Measurements from ENCODE around the gene ILF2.
"Not testable (repeated sequence)": the region's sequence is repeated elsewhere in the genome, so short reads cannot be mapped to it uniquely, and the experiment has no call there.

The ILF2 gene

GRCh38 chr1:153670859-153671627 lies at the start of gene ILF2:
TSS of gene ILF2 (minus strand) at chr1:153670993. CDS start at chr1:153670922, 71 bp downstream.
- peak within 1 kb of the TSS; percentile 92 for H3K4me3 ChIP-seq
- DNase-seq (ENCODE audit: low read depth, low spot score) = peak; percentile 100
- peaks cover 42% of the 10 kb centered on the region for H3K36me3 ChIP-seq (ENCODE audit: insufficient read depth, low read length)
- peak within 1 kb of the TSS; percentile 88 for H3K27ac ChIP-seq
- peak within 1 kb of the TSS; percentile 99 for H3K9ac ChIP-seq (ENCODE audit: insufficient read length)
- H3K9me3 ChIP-seq (ENCODE audit: low read depth, low read length) = no peaks in the 10 kb centered on the region
- TF ChIP-seq FOXP2 (optimal IDR thresholded peaks at IDR 0.05; ENCODE audit: control extremely low read depth, extremely low read length, insufficient read depth) (no peak), POLR2AphosphoS5 (IDR thresholded peaks at IDR 0.05; ENCODE audit: borderline replicate concordance, low read depth, low read length) (peak; percentile 99)

- no peaks in the 10 kb centered on the region for H3K36me3 ChIP-seq (ENCODE audit: insufficient read depth, low read length)
- no peak for DNase-seq (ENCODE audit: low read depth, low spot score)
- no peak overlapping the region for H3K9ac ChIP-seq (ENCODE audit: insufficient read length)
- TF ChIP-seq POLR2AphosphoS5 (IDR thresholded peaks at IDR 0.05; ENCODE audit: borderline replicate concordance, low read depth, low read length) = no peak
- no peak overlapping the region for H3K4me3 ChIP-seq
- H3K9me3 ChIP-seq (ENCODE audit: low read depth, low read length) = no peaks in the 10 kb centered on the region
- no peak overlapping the region for H3K27ac ChIP-seq
Measured at GRCh38 chr1:153717330-153717729, 46.5 kb upstream of the ILF2 start.

GRCh38 chr1:153716211-153716610 lies 45.4 kb upstream of the ILF2 start:
- not testable (repeated sequence) for H3K27ac ChIP-seq; H3K36me3 ChIP-seq (ENCODE audit: insufficient read depth, low read length); H3K9ac ChIP-seq (ENCODE audit: insufficient read length); DNase-seq (ENCODE audit: low read depth, low spot score); H3K9me3 ChIP-seq (ENCODE audit: low read depth, low read length); H3K4me3 ChIP-seq

- Histone ChIP-seq H3K27ac (no peak overlapping the region), H3K36me3 (ENCODE audit: insufficient read depth, low read length) (no peaks in the 10 kb centered on the region), H3K9me3 (ENCODE audit: low read depth, low read length) (no peaks in the 10 kb centered on the region), H3K9ac (ENCODE audit: insufficient read length) (no peak overlapping the region), H3K4me3 (no peak overlapping the region)
- no peak for TF ChIP-seq FOXP2 (optimal IDR thresholded peaks at IDR 0.05; ENCODE audit: control extremely low read depth, extremely low read length, insufficient read depth)
- no peak for TF ChIP-seq EZH2 (IDR thresholded peaks at IDR 0.05)
- no peak for TF ChIP-seq POLR2AphosphoS5 (IDR thresholded peaks at IDR 0.05; ENCODE audit: borderline replicate concordance, low read depth, low read length)
- DNase-seq (ENCODE audit: low read depth, low spot score) = no peak
Measured at GRCh38 chr1:153711026-153711425, 40.2 kb upstream of the ILF2 start.

- H3K9me3 ChIP-seq (ENCODE audit: low read depth, low read length) = no peaks in the 10 kb centered on the region
- H3K4me3 ChIP-seq = no peak overlapping the region
- TF ChIP-seq EZH2 (IDR thresholded peaks at IDR 0.05) (no peak), FOXP2 (optimal IDR thresholded peaks at IDR 0.05; ENCODE audit: control extremely low read depth, extremely low read length, insufficient read depth) (no peak), POLR2AphosphoS5 (IDR thresholded peaks at IDR 0.05; ENCODE audit: borderline replicate concordance, low read depth, low read length) (no peak)
- no peaks in the 10 kb centered on the region for H3K36me3 ChIP-seq (ENCODE audit: insufficient read depth, low read length)
- no peak overlapping the region for H3K27ac ChIP-seq
- no peak overlapping the region for H3K9ac ChIP-seq (ENCODE audit: insufficient read length)
- DNase-seq (ENCODE audit: low read depth, low spot score) = no peak
Measured at GRCh38 chr1:153705484-153705883, 34.7 kb upstream of the ILF2 start.

- H3K9me3 ChIP-seq (ENCODE audit: low read depth, low read length) = no peaks in the 10 kb centered on the region
- no peak for DNase-seq (ENCODE audit: low read depth, low spot score)
- H3K36me3 ChIP-seq (ENCODE audit: insufficient read depth, low read length) = no peaks in the 10 kb centered on the region
- no peak overlapping the region for H3K9ac ChIP-seq (ENCODE audit: insufficient read length)
- no peak overlapping the region for H3K4me3 ChIP-seq
- H3K27ac ChIP-seq = no peak overlapping the region
- no peak for TF ChIP-seq EZH2 (IDR thresholded peaks at IDR 0.05)
- TF ChIP-seq FOXP2 (optimal IDR thresholded peaks at IDR 0.05; ENCODE audit: control extremely low read depth, extremely low read length, insufficient read depth) = no peak
- TF ChIP-seq POLR2AphosphoS5 (IDR thresholded peaks at IDR 0.05; ENCODE audit: borderline replicate concordance, low read depth, low read length) = no peak
Measured at GRCh38 chr1:153699768-153700167, 29.0 kb upstream of the ILF2 start.

GRCh38 chr1:153698923-153699714 lies 28.3 kb upstream of the ILF2 start:
- no peak for DNase-seq (ENCODE audit: low read depth, low spot score)
- H3K27ac ChIP-seq = no peak overlapping the region
- H3K4me3 ChIP-seq = no peak overlapping the region
- H3K36me3 ChIP-seq (ENCODE audit: insufficient read depth, low read length) = no peaks in the 10 kb centered on the region
- H3K9ac ChIP-seq (ENCODE audit: insufficient read length) = no peak overlapping the region
- TF ChIP-seq FOXP2 (optimal IDR thresholded peaks at IDR 0.05; ENCODE audit: control extremely low read depth, extremely low read length, insufficient read depth) (no peak), POLR2AphosphoS5 (IDR thresholded peaks at IDR 0.05; ENCODE audit: borderline replicate concordance, low read depth, low read length) (no peak), EZH2 (IDR thresholded peaks at IDR 0.05) (no peak)
- no peaks in the 10 kb centered on the region for H3K9me3 ChIP-seq (ENCODE audit: low read depth, low read length)

GRCh38 chr1:153698020-153698922 lies 27.5 kb upstream of the ILF2 start:
- Histone ChIP-seq H3K27ac (no peak overlapping the region), H3K4me3 (no peak overlapping the region), H3K36me3 (ENCODE audit: insufficient read depth, low read length) (no peaks in the 10 kb centered on the region), H3K9me3 (ENCODE audit: low read depth, low read length) (no peaks in the 10 kb centered on the region), H3K9ac (ENCODE audit: insufficient read length) (no peak overlapping the region)
- DNase-seq (ENCODE audit: low read depth, low spot score) = no peak
- TF ChIP-seq FOXP2 (optimal IDR thresholded peaks at IDR 0.05; ENCODE audit: control extremely low read depth, extremely low read length, insufficient read depth) = no peak
- TF ChIP-seq EZH2 (IDR thresholded peaks at IDR 0.05) = no peak
- TF ChIP-seq POLR2AphosphoS5 (IDR thresholded peaks at IDR 0.05; ENCODE audit: borderline replicate concordance, low read depth, low read length) = no peak

Data from SK-N-MC (cell line).